Nephron progenitor cell (in vitro differentiated cells): ENCODE results near the gene PAK2.

Experiments used
- DNase-seq: peaks from one replicate; pipeline ENCODE4 v3.0.0; 2021
- H3K27ac Mint-ChIP-seq: 2 replicates; pipeline ENCODE4 v1.8.0; 2021; ENCODE audit warnings: mild to moderate bottlenecking, moderate library complexity, mixed read lengths
- H3K27me3 Mint-ChIP-seq: 2 replicates; pipeline ENCODE4 v1.8.0; 2021; ENCODE audit warnings: mild to moderate bottlenecking, low read depth, mixed read lengths; ENCODE audit not compliant: poor library complexity
- H3K36me3 Mint-ChIP-seq: 2 replicates; pipeline ENCODE4 v1.8.0; 2021; ENCODE audit warnings: low read depth, mixed read lengths
- H3K4me1 Mint-ChIP-seq: 2 replicates; pipeline ENCODE4 v1.8.0; 2021; ENCODE audit warnings: mixed read lengths
- H3K4me3 Mint-ChIP-seq: 2 replicates; pipeline ENCODE4 v1.8.0; 2021; ENCODE audit warnings: mild to moderate bottlenecking, moderate library complexity, mixed read lengths
- H3K9me3 Mint-ChIP-seq: 2 replicates; pipeline ENCODE4 v1.8.0; 2021; ENCODE audit warnings: mild to moderate bottlenecking, moderate library complexity, mixed read lengths
- TF ChIP-seq, protein P1 (sequence below): fragments of 200-600 bp; sonication (generic); IDR thresholded peaks from 2 replicates; pipeline ENCODE4 v1.5.0; 2021; ENCODE audit warnings: antibody characterized with exemption

The PAK2 gene

GRCh38 chr3:196796317-196796716 is 56.7 kb downstream of the PAK2 start:
- Mint-ChIP-seq H3K27ac (no peak overlapping the region), H3K4me3 (no peak overlapping the region), H3K9me3 (peaks cover 42% of the 10 kb centered on the region), H3K36me3 (peaks cover 71% of the 10 kb centered on the region), H3K27me3 (no peaks in the 10 kb centered on the region), H3K4me1 (no peaks in the 10 kb centered on the region)
- DNase-seq: no peak
- TF ChIP-seq, protein P1, sequence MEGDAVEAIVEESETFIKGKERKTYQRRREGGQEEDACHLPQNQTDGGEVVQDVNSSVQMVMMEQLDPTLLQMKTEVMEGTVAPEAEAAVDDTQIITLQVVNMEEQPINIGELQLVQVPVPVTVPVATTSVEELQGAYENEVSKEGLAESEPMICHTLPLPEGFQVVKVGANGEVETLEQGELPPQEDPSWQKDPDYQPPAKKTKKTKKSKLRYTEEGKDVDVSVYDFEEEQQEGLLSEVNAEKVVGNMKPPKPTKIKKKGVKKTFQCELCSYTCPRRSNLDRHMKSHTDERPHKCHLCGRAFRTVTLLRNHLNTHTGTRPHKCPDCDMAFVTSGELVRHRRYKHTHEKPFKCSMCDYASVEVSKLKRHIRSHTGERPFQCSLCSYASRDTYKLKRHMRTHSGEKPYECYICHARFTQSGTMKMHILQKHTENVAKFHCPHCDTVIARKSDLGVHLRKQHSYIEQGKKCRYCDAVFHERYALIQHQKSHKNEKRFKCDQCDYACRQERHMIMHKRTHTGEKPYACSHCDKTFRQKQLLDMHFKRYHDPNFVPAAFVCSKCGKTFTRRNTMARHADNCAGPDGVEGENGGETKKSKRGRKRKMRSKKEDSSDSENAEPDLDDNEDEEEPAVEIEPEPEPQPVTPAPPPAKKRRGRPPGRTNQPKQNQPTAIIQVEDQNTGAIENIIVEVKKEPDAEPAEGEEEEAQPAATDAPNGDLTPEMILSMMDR: no peak

DNA sequence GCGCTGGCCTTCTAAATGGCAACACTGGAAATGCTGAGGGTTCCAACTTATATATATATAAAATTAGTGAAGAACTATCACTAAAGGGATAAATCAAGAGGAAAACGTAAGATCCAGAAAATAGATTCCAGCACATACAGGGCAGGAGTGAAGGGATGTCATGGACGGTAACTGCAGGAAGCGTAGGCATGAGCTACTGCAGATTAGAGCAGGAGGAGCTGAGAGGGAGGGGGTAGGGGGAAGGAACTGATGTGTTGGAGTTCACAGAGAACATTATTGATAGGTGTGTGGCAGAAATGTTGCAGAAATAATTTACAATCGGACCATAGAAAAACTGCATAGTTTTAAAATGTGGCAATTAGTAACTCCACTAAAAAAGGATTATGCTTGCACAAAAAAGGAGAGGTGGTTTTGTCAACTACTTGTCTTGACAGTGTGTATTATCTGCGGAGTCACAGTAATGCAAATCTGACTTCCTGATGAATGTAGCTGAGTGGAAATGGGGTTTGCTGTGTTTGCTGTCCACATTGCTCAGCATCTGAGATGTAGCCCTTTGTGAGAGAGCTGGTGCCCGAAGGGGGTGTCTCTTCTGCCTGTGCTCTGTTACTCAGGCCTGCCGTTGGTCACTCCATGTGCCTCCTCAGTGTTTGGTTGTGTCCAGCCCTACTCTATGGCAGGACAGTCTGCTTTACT is 61.2 kb downstream of the PAK2 start:
- peaks cover 4% of the 10 kb centered on the region for H3K9me3 Mint-ChIP-seq
- TF ChIP-seq, protein P1: no peak
- H3K4me3 Mint-ChIP-seq: no peak overlapping the region
- no peaks in the 10 kb centered on the region for H3K4me1 Mint-ChIP-seq
- no peak for DNase-seq
- H3K27ac Mint-ChIP-seq: peak overlapping the region; percentile 90
- H3K36me3 Mint-ChIP-seq: peaks cover 46% of the 10 kb centered on the region
- H3K27me3 Mint-ChIP-seq: no peaks in the 10 kb centered on the region

DNA sequence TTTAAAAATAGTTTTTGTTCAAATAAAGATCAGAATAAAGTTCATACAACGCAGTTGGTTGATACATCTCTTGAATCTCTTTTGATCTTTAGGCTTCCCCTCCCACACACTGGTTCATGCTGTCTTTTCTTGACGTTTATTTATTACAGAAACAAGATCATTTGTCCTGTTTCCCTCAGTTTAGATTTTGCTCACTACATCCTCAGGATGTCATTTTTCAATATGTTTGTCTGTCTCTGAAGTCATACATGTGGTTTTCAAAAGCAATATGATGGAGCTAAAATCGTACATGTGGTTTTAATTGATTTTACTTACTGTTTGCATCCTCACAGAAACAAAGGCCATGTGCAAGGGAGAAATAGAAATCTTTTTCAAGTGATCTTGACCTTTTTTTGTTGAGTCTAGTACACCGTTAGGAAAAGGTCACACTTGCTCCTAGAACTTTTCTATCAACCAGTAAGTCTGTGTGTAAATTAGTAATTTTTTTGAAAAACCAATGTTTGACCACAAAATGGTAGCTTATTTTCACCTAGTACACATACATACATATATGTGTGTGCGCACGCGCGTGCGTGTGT is 64.3 kb downstream of the PAK2 start:
- TF ChIP-seq, protein P1: no peak
- Mint-ChIP-seq H3K9me3 (no peaks in the 10 kb centered on the region), H3K36me3 (peaks cover 63% of the 10 kb centered on the region), H3K27me3 (no peaks in the 10 kb centered on the region), H3K4me1 (no peaks in the 10 kb centered on the region), H3K27ac (peak overlapping the region; percentile 7), H3K4me3 (no peak overlapping the region)
- DNase-seq: no peak

GRCh38 chr3:196804773-196805172 is 65.1 kb downstream of the PAK2 start:
- H3K9me3 Mint-ChIP-seq: no peaks in the 10 kb centered on the region
- peaks cover 69% of the 10 kb centered on the region for H3K36me3 Mint-ChIP-seq
- H3K27me3 Mint-ChIP-seq: no peaks in the 10 kb centered on the region
- no peak overlapping the region for H3K4me3 Mint-ChIP-seq
- TF ChIP-seq, protein P1: no peak
- no peak overlapping the region for H3K27ac Mint-ChIP-seq
- DNase-seq: no peak
- H3K4me1 Mint-ChIP-seq: no peaks in the 10 kb centered on the region

DNA sequence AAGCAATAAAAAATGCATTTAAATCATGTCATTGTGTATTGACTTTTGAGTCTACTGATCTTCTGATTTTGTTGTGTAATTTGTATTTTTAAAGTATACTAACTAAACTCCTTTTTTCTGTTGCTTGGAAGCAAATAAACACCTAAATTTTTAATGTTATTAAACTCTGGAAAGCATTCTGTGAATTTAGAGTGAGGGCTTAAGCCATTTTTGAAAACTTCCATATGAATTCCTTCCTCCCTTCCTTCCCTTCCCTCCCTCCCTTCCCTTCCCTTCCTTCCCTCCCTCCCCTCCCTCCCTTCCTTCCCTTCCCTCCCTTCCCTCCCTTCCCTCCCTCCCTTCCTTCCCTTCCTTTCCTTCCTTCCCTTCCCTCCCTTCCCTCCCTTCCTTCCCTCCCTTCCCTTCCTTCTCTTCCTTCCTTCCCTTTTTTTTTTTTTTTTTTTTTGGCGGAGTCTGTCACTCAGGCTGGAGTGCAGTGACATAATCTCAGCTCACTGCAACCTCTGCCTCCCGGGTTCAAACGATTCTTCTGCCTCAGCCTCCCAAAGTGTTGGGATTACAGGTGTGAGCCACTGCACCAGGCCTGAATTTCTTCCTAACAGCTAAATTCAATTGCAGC is 71.4 kb downstream of the PAK2 start:
- Mint-ChIP-seq H3K36me3 (peaks cover 78% of the 10 kb centered on the region), H3K27me3 (no peaks in the 10 kb centered on the region), H3K27ac (peak overlapping the region; percentile 48), H3K4me1 (no peaks in the 10 kb centered on the region), H3K4me3 (no peak overlapping the region), H3K9me3 (peaks cover 4% of the 10 kb centered on the region)
- no peak for DNase-seq
- TF ChIP-seq, protein P1: no peak
